Measurements from ENCODE around the gene NAIP.
"Not testable (repeated sequence)": the region's sequence is repeated elsewhere in the genome, so short reads cannot be mapped to it uniquely, and the experiment has no call there.

The NAIP gene, protein sequence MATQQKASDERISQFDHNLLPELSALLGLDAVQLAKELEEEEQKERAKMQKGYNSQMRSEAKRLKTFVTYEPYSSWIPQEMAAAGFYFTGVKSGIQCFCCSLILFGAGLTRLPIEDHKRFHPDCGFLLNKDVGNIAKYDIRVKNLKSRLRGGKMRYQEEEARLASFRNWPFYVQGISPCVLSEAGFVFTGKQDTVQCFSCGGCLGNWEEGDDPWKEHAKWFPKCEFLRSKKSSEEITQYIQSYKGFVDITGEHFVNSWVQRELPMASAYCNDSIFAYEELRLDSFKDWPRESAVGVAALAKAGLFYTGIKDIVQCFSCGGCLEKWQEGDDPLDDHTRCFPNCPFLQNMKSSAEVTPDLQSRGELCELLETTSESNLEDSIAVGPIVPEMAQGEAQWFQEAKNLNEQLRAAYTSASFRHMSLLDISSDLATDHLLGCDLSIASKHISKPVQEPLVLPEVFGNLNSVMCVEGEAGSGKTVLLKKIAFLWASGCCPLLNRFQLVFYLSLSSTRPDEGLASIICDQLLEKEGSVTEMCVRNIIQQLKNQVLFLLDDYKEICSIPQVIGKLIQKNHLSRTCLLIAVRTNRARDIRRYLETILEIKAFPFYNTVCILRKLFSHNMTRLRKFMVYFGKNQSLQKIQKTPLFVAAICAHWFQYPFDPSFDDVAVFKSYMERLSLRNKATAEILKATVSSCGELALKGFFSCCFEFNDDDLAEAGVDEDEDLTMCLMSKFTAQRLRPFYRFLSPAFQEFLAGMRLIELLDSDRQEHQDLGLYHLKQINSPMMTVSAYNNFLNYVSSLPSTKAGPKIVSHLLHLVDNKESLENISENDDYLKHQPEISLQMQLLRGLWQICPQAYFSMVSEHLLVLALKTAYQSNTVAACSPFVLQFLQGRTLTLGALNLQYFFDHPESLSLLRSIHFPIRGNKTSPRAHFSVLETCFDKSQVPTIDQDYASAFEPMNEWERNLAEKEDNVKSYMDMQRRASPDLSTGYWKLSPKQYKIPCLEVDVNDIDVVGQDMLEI (N-terminal part only)

DNA sequence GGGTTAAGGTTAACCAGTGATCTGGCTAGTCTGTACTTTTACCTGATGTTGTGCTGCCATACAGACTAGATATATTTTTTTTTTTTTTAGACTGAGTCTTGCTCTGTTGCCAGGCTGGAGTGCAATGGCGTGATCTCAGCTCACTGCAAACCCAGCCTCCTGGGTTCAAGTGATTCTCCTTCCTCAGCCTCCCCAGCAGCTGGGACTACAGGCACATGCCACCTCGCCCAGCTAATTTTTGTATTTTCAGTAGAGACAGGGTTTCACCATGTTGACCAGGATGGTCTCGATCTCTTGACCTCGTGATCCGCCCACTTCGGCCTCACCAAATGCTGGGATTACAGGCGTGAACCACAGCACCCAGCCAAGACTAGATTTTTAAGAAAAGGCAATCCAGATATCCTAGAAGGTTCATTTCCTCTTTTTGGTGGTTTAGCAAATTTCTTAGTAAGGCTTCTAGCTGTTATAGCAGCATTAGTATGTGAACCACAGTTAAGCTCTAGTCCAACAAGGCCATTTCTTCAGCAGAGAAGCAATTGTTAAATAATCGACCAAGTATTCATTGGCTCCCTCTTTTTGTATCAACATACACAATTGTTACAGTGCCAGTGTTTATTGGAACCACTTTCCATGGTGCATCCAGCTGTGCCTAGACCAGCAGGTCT, at the start of gene NAIP:
Gene NAIP (minus strand): TSS at position 51 of the 665 bp plus-strand sequence. CDS start 12,424 bp downstream, outside the sequence.
- H3K4me1 ChIP-seq (ENCODE audit: insufficient read depth, low read length); H3K9me3 ChIP-seq (ENCODE audit: low read length); H3K4me3 ChIP-seq (ENCODE audit: low read depth in 1 of 2, low read length in 2 of 2); H3K27me3 ChIP-seq (ENCODE audit: control insufficient read depth in 1 of 2, insufficient read depth in 2 of 2, low read length in 2 of 2); H3K27ac ChIP-seq (ENCODE audit: low read depth, low read length); H3K9ac ChIP-seq (ENCODE audit: low read length); H3K36me3 ChIP-seq (ENCODE audit: insufficient read depth, low read length): not testable (repeated sequence)

DNA sequence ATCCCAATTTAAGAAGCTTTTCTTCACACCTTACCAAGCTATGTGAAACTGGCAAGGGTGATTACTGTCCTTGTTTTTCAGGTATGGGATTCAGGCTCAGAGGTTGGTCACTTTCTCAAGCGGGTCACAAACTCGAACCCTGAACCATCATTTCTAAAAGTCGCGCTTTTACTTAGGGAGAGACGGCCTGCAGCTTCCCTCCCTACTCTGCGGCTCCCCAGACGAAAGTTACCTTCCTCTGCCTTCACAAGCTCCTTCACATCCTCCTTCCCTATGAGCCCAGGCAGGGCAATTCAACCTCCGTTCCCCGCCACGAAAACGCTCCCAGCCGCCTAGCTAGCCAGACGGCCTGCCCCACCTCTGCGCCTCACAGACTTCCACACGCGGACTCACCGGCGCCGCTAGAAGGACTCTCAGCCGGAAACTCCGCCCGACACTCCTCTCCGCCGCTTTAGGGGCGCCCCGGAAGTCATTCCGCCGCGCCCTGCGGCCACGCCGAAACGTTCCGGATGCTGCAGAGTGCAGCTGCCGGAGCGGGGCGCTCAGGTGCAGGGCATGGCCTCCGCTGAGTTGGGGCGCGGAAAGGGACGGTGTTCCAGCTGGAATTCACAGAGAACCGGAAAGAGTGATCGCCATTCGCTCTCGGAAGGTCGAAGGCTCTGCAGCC, 42.3 kb upstream of the NAIP start, which contains the start of gene GTF2H2:
Gene GTF2H2 (minus strand): TSS at position 415 of the 667 bp plus-strand sequence. CDS start 4,913 bp downstream, outside the sequence.
- not testable (repeated sequence) for H3K27me3 ChIP-seq (ENCODE audit: control insufficient read depth in 1 of 2, insufficient read depth in 2 of 2, low read length in 2 of 2); H3K9ac ChIP-seq (ENCODE audit: low read length); H3K36me3 ChIP-seq (ENCODE audit: insufficient read depth, low read length); H3K4me3 ChIP-seq (ENCODE audit: low read depth in 1 of 2, low read length in 2 of 2); H3K4me1 ChIP-seq (ENCODE audit: insufficient read depth, low read length); H3K27ac ChIP-seq (ENCODE audit: low read depth, low read length); H3K9me3 ChIP-seq (ENCODE audit: low read length)

DNA sequence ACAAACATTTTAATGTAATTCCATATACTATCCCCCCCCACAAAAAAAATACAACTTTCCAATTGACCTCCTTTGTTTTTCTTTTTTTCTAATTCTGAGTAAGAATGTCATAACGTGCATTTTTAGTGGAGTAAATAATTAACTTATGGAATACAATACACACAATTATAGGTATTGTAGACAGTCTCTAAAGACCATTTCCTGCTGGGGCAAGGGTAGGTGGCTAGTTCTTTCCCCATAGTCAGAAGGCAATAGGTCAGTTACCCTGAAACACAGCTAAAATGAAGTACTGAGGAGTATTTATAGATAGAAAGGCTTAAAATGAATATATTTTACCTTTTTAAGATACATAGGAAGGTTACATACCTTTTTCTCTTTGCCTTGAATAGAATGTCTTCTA, 36.2 kb upstream of the NAIP start:
- not testable (repeated sequence) for H3K9me3 ChIP-seq (ENCODE audit: low read length); H3K27me3 ChIP-seq (ENCODE audit: control insufficient read depth in 1 of 2, insufficient read depth in 2 of 2, low read length in 2 of 2); H3K9ac ChIP-seq (ENCODE audit: low read length); H3K27ac ChIP-seq (ENCODE audit: low read depth, low read length); H3K4me1 ChIP-seq (ENCODE audit: insufficient read depth, low read length); H3K36me3 ChIP-seq (ENCODE audit: insufficient read depth, low read length); H3K4me3 ChIP-seq (ENCODE audit: low read depth in 1 of 2, low read length in 2 of 2)

DNA sequence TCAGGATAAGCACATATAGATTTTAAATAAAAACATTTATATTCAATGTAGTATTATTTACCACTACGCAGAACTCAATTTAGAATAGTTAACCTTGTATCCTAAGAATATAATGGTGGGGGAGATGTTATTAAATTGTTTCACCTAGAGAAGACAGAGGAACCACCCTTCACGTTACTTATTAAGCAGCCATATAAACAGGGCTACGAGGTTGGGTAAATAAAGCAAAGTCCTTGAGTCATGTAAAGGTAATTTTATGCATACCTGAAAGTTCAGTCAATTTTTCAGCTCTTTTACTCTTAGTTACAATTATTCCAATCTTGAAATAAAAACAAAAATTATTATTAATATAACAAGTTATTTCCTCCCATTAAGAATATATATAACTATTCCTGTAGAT, 34.3 kb upstream of the NAIP start:
- H3K27ac ChIP-seq (ENCODE audit: low read depth, low read length); H3K9ac ChIP-seq (ENCODE audit: low read length); H3K9me3 ChIP-seq (ENCODE audit: low read length); H3K4me1 ChIP-seq (ENCODE audit: insufficient read depth, low read length); H3K4me3 ChIP-seq (ENCODE audit: low read depth in 1 of 2, low read length in 2 of 2); H3K27me3 ChIP-seq (ENCODE audit: control insufficient read depth in 1 of 2, insufficient read depth in 2 of 2, low read length in 2 of 2); H3K36me3 ChIP-seq (ENCODE audit: insufficient read depth, low read length): not testable (repeated sequence)

DNA sequence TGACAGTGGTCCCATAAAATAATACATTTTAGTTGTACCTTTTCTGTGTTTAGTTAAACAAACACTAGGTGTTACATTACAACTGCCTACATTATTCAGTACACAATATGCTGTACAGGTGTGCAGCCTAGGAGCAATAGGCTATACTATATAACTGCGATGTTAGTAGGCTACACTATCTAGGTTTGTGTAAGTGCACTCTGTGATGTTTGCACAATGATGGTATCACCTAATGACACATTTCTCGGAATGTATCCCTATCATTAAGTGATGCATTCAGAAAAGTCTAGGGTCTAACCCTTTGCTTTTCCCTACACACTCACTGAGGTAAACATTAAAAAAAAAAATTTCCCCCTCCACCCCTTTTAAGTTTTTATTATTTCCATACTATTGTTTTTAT, 19.7 kb upstream of the NAIP start:
- H3K4me3 ChIP-seq (ENCODE audit: low read depth in 1 of 2, low read length in 2 of 2); H3K27me3 ChIP-seq (ENCODE audit: control insufficient read depth in 1 of 2, insufficient read depth in 2 of 2, low read length in 2 of 2); H3K27ac ChIP-seq (ENCODE audit: low read depth, low read length); H3K4me1 ChIP-seq (ENCODE audit: insufficient read depth, low read length); H3K9me3 ChIP-seq (ENCODE audit: low read length); H3K36me3 ChIP-seq (ENCODE audit: insufficient read depth, low read length); H3K9ac ChIP-seq (ENCODE audit: low read length): not testable (repeated sequence)

DNA sequence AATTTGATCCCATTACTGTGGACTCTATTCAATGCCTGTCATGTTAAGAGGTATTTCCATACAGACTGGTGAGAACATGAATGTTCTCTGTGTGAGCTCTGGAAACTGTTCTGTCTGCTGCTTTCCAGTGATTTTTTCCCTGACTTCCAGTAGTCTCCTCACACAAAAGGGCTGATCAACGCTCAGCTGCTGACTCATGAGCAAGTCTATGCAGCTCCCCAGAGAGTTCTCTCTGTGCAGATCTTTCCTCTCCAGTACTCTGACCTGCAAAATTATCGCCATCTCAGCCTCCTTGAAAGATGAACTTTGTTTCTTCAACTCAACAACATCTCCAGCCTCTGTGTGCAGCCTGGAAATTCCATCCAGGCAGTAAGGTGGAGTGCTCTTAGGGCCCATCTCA, 19.0 kb upstream of the NAIP start:
- not testable (repeated sequence) for H3K4me3 ChIP-seq (ENCODE audit: low read depth in 1 of 2, low read length in 2 of 2); H3K9me3 ChIP-seq (ENCODE audit: low read length); H3K4me1 ChIP-seq (ENCODE audit: insufficient read depth, low read length); H3K36me3 ChIP-seq (ENCODE audit: insufficient read depth, low read length); H3K9ac ChIP-seq (ENCODE audit: low read length); H3K27me3 ChIP-seq (ENCODE audit: control insufficient read depth in 1 of 2, insufficient read depth in 2 of 2, low read length in 2 of 2); H3K27ac ChIP-seq (ENCODE audit: low read depth, low read length)

DNA sequence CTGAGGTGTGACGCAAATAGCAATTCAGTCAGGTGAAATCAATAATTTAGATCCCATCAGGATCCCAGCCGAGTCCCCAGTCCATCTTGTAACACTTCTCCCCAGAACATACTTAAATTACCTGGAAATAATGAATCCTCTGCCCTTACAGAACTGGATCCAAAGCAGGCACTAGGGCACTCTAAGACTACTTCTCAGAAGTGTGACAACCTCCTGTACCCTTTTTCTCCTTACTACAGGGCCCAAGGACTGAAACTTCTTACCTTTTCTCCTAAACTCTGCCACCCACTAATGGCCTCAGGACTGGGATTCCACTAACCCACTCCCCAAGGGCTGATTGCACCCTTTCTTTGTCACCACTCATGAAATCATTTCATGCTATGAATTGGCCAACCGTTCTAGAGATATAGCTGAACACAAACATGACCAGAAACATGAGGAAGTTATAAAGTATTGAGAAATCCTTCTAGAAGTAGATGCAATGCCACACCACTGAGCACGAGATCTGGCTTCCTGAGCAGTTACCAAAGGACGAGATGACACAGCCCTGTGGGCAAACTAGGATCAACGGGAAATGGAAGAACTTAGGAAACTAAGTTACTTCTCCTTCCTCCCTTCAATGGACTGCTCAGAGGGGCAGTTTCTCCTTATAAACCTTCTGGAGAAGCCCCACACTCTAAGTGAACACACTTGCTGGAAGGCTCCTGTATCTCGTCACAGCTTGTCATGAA, 6.1 kb upstream of the NAIP start:
- not testable (repeated sequence) for H3K9me3 ChIP-seq (ENCODE audit: low read length); H3K4me1 ChIP-seq (ENCODE audit: insufficient read depth, low read length); H3K36me3 ChIP-seq (ENCODE audit: insufficient read depth, low read length); H3K4me3 ChIP-seq (ENCODE audit: low read depth in 1 of 2, low read length in 2 of 2); H3K27me3 ChIP-seq (ENCODE audit: control insufficient read depth in 1 of 2, insufficient read depth in 2 of 2, low read length in 2 of 2); H3K27ac ChIP-seq (ENCODE audit: low read depth, low read length); H3K9ac ChIP-seq (ENCODE audit: low read length)

DNA sequence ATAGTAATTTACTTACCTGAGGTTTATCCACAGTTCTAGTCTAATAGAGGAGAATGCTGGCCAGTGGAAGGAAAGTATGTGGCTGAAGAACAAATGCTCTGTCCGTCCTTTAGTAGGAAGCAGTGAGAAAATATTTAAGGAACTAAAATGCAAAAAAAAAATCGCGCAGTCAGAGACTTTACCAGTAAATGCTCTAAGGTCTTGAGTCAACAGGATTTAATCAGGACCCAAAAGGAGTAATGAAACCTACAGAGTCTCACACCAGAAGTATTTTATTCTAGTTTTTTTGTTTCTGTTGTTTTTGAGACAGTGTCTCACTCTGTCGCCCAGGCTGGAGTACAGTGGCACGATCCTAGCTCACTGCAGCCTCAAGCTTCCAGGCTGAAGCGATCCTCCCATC, 4.5 kb downstream of the NAIP start:
- H3K4me3 ChIP-seq (ENCODE audit: low read depth in 1 of 2, low read length in 2 of 2); H3K9ac ChIP-seq (ENCODE audit: low read length); H3K27ac ChIP-seq (ENCODE audit: low read depth, low read length); H3K9me3 ChIP-seq (ENCODE audit: low read length); H3K36me3 ChIP-seq (ENCODE audit: insufficient read depth, low read length); H3K27me3 ChIP-seq (ENCODE audit: control insufficient read depth in 1 of 2, insufficient read depth in 2 of 2, low read length in 2 of 2); H3K4me1 ChIP-seq (ENCODE audit: insufficient read depth, low read length): not testable (repeated sequence)

DNA sequence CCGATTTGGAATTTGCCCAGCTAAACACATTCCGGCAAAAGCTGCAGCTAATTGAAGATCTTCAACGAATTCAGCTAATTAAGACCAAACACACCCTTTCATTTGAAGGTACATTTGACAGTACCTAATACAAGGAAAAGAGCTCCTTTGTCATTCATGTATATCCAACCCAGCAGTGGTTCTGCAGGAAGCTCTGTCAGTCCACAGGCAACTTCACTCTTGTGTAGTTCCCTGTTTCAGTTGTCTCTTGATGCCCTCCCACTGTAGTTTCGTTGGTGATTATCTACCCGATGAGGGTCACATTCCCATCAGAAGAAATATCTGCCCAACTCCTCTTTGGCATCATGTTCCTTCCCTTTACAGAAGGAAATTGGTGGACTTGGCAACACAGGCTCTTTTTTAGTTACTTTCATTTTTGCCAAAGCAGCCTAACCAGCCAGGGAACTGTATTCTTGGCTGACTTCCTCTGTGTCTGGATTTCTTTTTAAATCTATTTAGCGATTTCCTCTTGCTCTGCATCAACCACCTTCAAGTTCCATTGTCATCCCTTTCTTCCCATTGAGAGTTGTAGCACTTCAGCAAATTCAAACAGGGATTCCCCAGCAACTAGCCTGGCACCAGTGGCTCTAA, 6.6 kb downstream of the NAIP start:
- not testable (repeated sequence) for H3K4me1 ChIP-seq (ENCODE audit: insufficient read depth, low read length); H3K4me3 ChIP-seq (ENCODE audit: low read depth in 1 of 2, low read length in 2 of 2); H3K27me3 ChIP-seq (ENCODE audit: control insufficient read depth in 1 of 2, insufficient read depth in 2 of 2, low read length in 2 of 2); H3K9ac ChIP-seq (ENCODE audit: low read length); H3K36me3 ChIP-seq (ENCODE audit: insufficient read depth, low read length); H3K9me3 ChIP-seq (ENCODE audit: low read length); H3K27ac ChIP-seq (ENCODE audit: low read depth, low read length)

DNA sequence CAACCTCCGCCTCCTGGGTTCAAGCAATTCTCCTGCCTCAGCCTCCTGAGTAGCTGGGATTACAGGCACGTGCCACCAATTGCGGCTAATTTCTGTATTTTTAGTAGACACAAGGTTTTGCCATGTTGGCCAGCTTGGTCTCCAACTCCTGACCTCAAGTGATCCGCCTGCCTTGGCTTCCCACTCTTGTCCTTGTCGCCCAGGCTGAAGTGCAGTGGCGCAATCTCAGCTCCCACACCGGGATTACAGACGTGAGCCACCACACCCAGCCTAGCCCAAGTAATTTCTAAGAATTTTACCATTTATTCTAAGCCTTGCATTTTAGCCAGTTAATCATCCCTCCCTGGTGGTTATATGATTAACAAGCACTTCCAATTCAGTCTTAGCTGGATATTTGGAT, 11.0 kb downstream of the NAIP start:
- Histone ChIP-seq H3K27me3 (ENCODE audit: control insufficient read depth in 1 of 2, insufficient read depth in 2 of 2, low read length in 2 of 2) (no peaks in the 10 kb centered on the region), H3K36me3 (ENCODE audit: insufficient read depth, low read length) (no peaks in the 10 kb centered on the region), H3K4me1 (ENCODE audit: insufficient read depth, low read length) (no peaks in the 10 kb centered on the region), H3K27ac (ENCODE audit: low read depth, low read length) (no peak overlapping the region), H3K9ac (ENCODE audit: low read length) (no peak overlapping the region), H3K9me3 (ENCODE audit: low read length) (no peaks in the 10 kb centered on the region), H3K4me3 (ENCODE audit: low read depth in 1 of 2, low read length in 2 of 2) (no peak overlapping the region)

Measured in muscle layer of colon (tissue), 2 donors.